WTC11 (cell line): Measurements from ENCODE around the gene ADCY3. TPM values are rescaled to one million over a fixed set of nuclear protein-coding genes. Genes with fewer than 3 reads are reported as not detected.

Experiments
- ATAC-seq: fragments of 200-7000 bp; cut with Tn5 transposase; 2 replicates; pipeline ENCODE4 v1.10.0; 2021; ENCODE audit warnings: mild to moderate bottlenecking, moderate library complexity
- CTCF ChIA-PET: fragments of 300-600 bp; sonication (Branson Sonifier 250); formaldehyde crosslinking; loops from one replicate; lab custom pipeline; 2021; ENCODE audit warnings: antibody characterized with exemption; lab: Charles Lee
- POLR2A ChIA-PET: fragments of 350-600 bp; sonication (Branson Sonifier 250); formaldehyde crosslinking; loops from one replicate; lab custom pipeline; 2021; ENCODE audit warnings: antibody characterized with exemption; lab: Charles Lee
- DNase-seq: peaks from one replicate; pipeline ENCODE4 v3.0.0; 2021; ENCODE audit warnings: low spot score
- H3K27ac Mint-ChIP-seq: 2 replicates; pipeline ENCODE4 v1.8.0; 2021; ENCODE audit warnings: mixed read lengths
- H3K27me3 Mint-ChIP-seq: 2 replicates; pipeline ENCODE4 v1.8.0; 2021; ENCODE audit warnings: low read depth, mild to moderate bottlenecking, moderate library complexity, mixed read lengths
- H3K36me3 Mint-ChIP-seq: 2 replicates; pipeline ENCODE4 v1.8.0; 2021; ENCODE audit warnings: mixed read lengths
- H3K4me1 Mint-ChIP-seq: 2 replicates; pipeline ENCODE4 v1.8.0; 2022; ENCODE audit warnings: mixed read lengths
- H3K4me3 Mint-ChIP-seq: 2 replicates; pipeline ENCODE4 v1.8.0; 2021; ENCODE audit warnings: mild to moderate bottlenecking, moderate library complexity, mixed read lengths
- H3K9me3 Mint-ChIP-seq: 2 replicates; pipeline ENCODE4 v1.8.0; 2021; ENCODE audit warnings: mixed read lengths
- ATF1 ChIP-seq: sonication (generic); formaldehyde crosslinking; IDR thresholded peaks from 2 replicates; pipeline ENCODE4 v1.8.1; 2023; ENCODE audit warnings: mild to moderate bottlenecking, moderate library complexity, missing genetic modification reagents
- ATF2 ChIP-seq: sonication (generic); formaldehyde crosslinking; IDR thresholded peaks from 2 replicates; pipeline ENCODE4 v1.8.1; 2022; ENCODE audit warnings: low read depth, missing genetic modification reagents, borderline replicate concordance
- ATF3 ChIP-seq: sonication (generic); formaldehyde crosslinking; conservative IDR thresholded peaks from 2 replicates; pipeline ENCODE4 v1.8.1; 2022; ENCODE audit warnings: mild to moderate bottlenecking, missing genetic modification reagents
- CBFB ChIP-seq: sonication (generic); formaldehyde crosslinking; IDR thresholded peaks from 2 replicates; pipeline ENCODE4 v1.8.1; 2022; ENCODE audit warnings: mild to moderate bottlenecking, low read depth, missing genetic modification reagents
- CREB1 ChIP-seq: sonication (generic); formaldehyde crosslinking; IDR thresholded peaks from 2 replicates; pipeline ENCODE4 v1.8.0; 2023; ENCODE audit warnings: mild to moderate bottlenecking, missing genetic modification reagents
- CTCF ChIP-seq: fragments of 200-600 bp; IDR thresholded peaks from 2 replicates; pipeline ENCODE4 v1.8.0; 2022; ENCODE audit warnings: antibody characterized with exemption
- ETV6 ChIP-seq: sonication (generic); formaldehyde crosslinking; IDR thresholded peaks from 2 replicates; pipeline ENCODE4 v1.8.1; 2022; ENCODE audit warnings: mild to moderate bottlenecking, missing genetic modification reagents
- GTF2I ChIP-seq: fragments of 250-450 bp; sonication (Bioruptor Pico); conservative IDR thresholded peaks from 2 replicates; pipeline ENCODE4 v1.4.0; 2021; ENCODE audit warnings: mild to moderate bottlenecking
- JAZF1 ChIP-seq: fragments of 250-450 bp; sonication (Bioruptor Pico); IDR thresholded peaks from 2 replicates; pipeline ENCODE4 v1.9.0; 2021; ENCODE audit warnings: moderate library complexity, mild to moderate bottlenecking, inconsistent platforms
- MAX ChIP-seq: sonication (generic); formaldehyde crosslinking; IDR thresholded peaks from 2 replicates; pipeline ENCODE4 v1.8.0; 2022; ENCODE audit warnings: mild to moderate bottlenecking, missing genetic modification reagents
- MLX ChIP-seq: sonication (generic); formaldehyde crosslinking; IDR thresholded peaks from 2 replicates; pipeline ENCODE4 v1.8.1; 2023; ENCODE audit warnings: mild to moderate bottlenecking, missing genetic modification reagents, moderate library complexity
- MXD4 ChIP-seq: fragments of 250-450 bp; sonication (Bioruptor Pico); IDR thresholded peaks from 2 replicates; pipeline ENCODE4 v1.8.0; 2021; ENCODE audit warnings: mild to moderate bottlenecking, moderate library complexity, borderline replicate concordance
- NFE2L1 ChIP-seq: sonication (generic); formaldehyde crosslinking; IDR thresholded peaks from 2 replicates; pipeline ENCODE4 v1.8.1; 2023; ENCODE audit warnings: missing genetic modification reagents
- NR1H2 ChIP-seq: sonication (generic); formaldehyde crosslinking; IDR thresholded peaks from 2 replicates; pipeline ENCODE4 v1.9.0; 2021; ENCODE audit warnings: mild to moderate bottlenecking, moderate library complexity, missing genetic modification reagents
- NR2C2 ChIP-seq: sonication (generic); formaldehyde crosslinking; IDR thresholded peaks from 2 replicates; pipeline ENCODE4 v1.8.0; 2022; ENCODE audit warnings: mild to moderate bottlenecking, missing genetic modification reagents
- OVOL2 ChIP-seq: fragments of 250-450 bp; sonication (Bioruptor Pico); IDR thresholded peaks from 2 replicates; pipeline ENCODE4 v1.9.0; 2021; ENCODE audit warnings: mild to moderate bottlenecking, borderline replicate concordance
- PRDM15 ChIP-seq: sonication (generic); formaldehyde crosslinking; IDR thresholded peaks from 2 replicates; pipeline ENCODE4 v1.8.0; 2022; ENCODE audit warnings: missing genetic modification reagents
- SMAD3 ChIP-seq: sonication (generic); formaldehyde crosslinking; IDR thresholded peaks from 2 replicates; pipeline ENCODE4 v1.8.0; 2022; ENCODE audit warnings: missing genetic modification reagents, mild to moderate bottlenecking, borderline replicate concordance
- STAT6 ChIP-seq: sonication (generic); formaldehyde crosslinking; conservative IDR thresholded peaks from 2 replicates; pipeline ENCODE4 v1.8.1; 2023; ENCODE audit warnings: mild to moderate bottlenecking, low read depth, missing genetic modification reagents, moderate library complexity
- TEAD4 ChIP-seq: sonication (generic); formaldehyde crosslinking; IDR thresholded peaks from 2 replicates; pipeline ENCODE4 v1.8.0; 2022; ENCODE audit warnings: mild to moderate bottlenecking, missing genetic modification reagents
- ZBTB21 ChIP-seq: sonication (generic); formaldehyde crosslinking; IDR thresholded peaks from 2 replicates; pipeline ENCODE4 v1.8.1; 2023; ENCODE audit warnings: mild to moderate bottlenecking, missing genetic modification reagents, borderline replicate concordance
- ZNF138 ChIP-seq: sonication (generic); formaldehyde crosslinking; conservative IDR thresholded peaks from 2 replicates; pipeline ENCODE4 v1.8.1; 2022; ENCODE audit warnings: mild to moderate bottlenecking, moderate library complexity, missing genetic modification reagents
- ZNF671 ChIP-seq: fragments of 250-450 bp; sonication (Bioruptor Pico); IDR thresholded peaks from 2 replicates; pipeline ENCODE4 v1.8.0; 2021; ENCODE audit warnings: mild to moderate bottlenecking
- total RNA-seq: library from RNA; stranded (reverse); gene quantifications from 3 replicates; pipeline ENCODE4 v1.2.3, GENCODE V29; 2021

ADCY3 gene
- total RNA-seq, 1 experiment from 2014 or later = 37.1 TPM

GRCh38 chr2:24813691-24814137, 106.3 kb downstream of the ADCY3 start (continued):
- TF ChIP-seq CTCF (no peak), CREB1 (CRISPR knock-in tag) (no peak), NR2C2 (no peak), OVOL2 (CRISPR knock-in tag) (no peak), TEAD4 (CRISPR knock-in tag) (no peak), ETV6 (CRISPR knock-in tag) (no peak), NFE2L1 (CRISPR knock-in tag) (no peak), MAX (CRISPR knock-in tag) (no peak), JAZF1 (no peak)

- no peak for DNase-seq
- Mint-ChIP-seq H3K36me3 (peaks cover 59% of the 10 kb centered on the region), H3K27me3 (no peaks in the 10 kb centered on the region; the same call in 1 of the 2 replicates), H3K9me3 (peaks cover 33% of the 10 kb centered on the region), H3K4me3 (no peak overlapping the region), H3K27ac (no peak overlapping the region), H3K4me1 (peaks cover 11% of the 10 kb centered on the region)
- TF ChIP-seq GTF2I = no peak
- no peak for TF ChIP-seq ATF2 (CRISPR knock-in tag)
- no peak for TF ChIP-seq OVOL2 (CRISPR knock-in tag)
- TF ChIP-seq ATF3 (CRISPR knock-in tag) = no peak
- no peak for TF ChIP-seq MLX (CRISPR knock-in tag)
- TF ChIP-seq STAT6 (CRISPR knock-in tag) = no peak
- no peak for TF ChIP-seq NR1H2 (CRISPR knock-in tag)
- no peak for TF ChIP-seq ZNF138
- TF ChIP-seq CBFB (CRISPR knock-in tag) = no peak
- TF ChIP-seq MXD4 (CRISPR knock-in tag) = no peak
- TF ChIP-seq ZNF671 = no peak
- no peak for TF ChIP-seq ATF1 (CRISPR knock-in tag)
- TF ChIP-seq ZBTB21 (CRISPR knock-in tag) = no peak
- no peak for TF ChIP-seq SMAD3 (CRISPR knock-in tag)
- TF ChIP-seq PRDM15 (CRISPR knock-in tag) = no peak
- CTCF ChIA-PET = interaction anchor here (1.2 kb wide), 1 partner anchor 11 kb away, joined by 3 read pairs; no protein-coding TSS in a partner anchor
- POLR2A ChIA-PET = interaction anchor here (0.6 kb wide), 1 partner anchor 734 kb away, joined by 3 read pairs; the partner anchor contains the start of gene SF3B6
- ATAC-seq = no peak
Measured at GRCh38 chr2:24809316-24810007, 110.6 kb downstream of the ADCY3 start.
